ENCODE results near the gene POLR2C.

Gene POLR2C

GRCh38 chr16:57510016-57510871 is 47.8 kb downstream of the POLR2C start:
- Histone ChIP-seq H3K9me3 (ENCODE audit: control insufficient read depth, insufficient read depth, low read length) (no peaks in the 10 kb centered on the region), H3K4me1 (ENCODE audit: insufficient read depth, low read length) (peaks cover 13% of the 10 kb centered on the region; the same call in 1 of the 2 replicates), H3K9ac (ENCODE audit: low read depth, low read length) (no peak overlapping the region), H3K36me3 (ENCODE audit: insufficient read depth, low read length) (no peaks in the 10 kb centered on the region)

GRCh38 chr16:57512296-57513001 is 50.0 kb downstream of the POLR2C start:
- Histone ChIP-seq H3K36me3 (ENCODE audit: insufficient read depth, low read length) (no peaks in the 10 kb centered on the region), H3K9me3 (ENCODE audit: control insufficient read depth, insufficient read depth, low read length) (no peaks in the 10 kb centered on the region), H3K9ac (ENCODE audit: low read depth, low read length) (no peak overlapping the region)

GRCh38 chr16:57513371-57514102 is 51.1 kb downstream of the POLR2C start:
- no peak overlapping the region for H3K9ac ChIP-seq (ENCODE audit: low read depth, low read length)
- H3K9me3 ChIP-seq (ENCODE audit: control insufficient read depth, insufficient read depth, low read length) = no peaks in the 10 kb centered on the region
- H3K4me1 ChIP-seq (ENCODE audit: insufficient read depth, low read length) = peaks cover 8% of the 10 kb centered on the region; the same call in 1 of the 2 replicates
- H3K36me3 ChIP-seq (ENCODE audit: insufficient read depth, low read length) = no peaks in the 10 kb centered on the region

More at GRCh38 chr16:57512296-57513001, 50.0 kb downstream of the POLR2C start:
- peaks cover 13% of the 10 kb centered on the region; the same call in 1 of the 2 replicates for H3K4me1 ChIP-seq (ENCODE audit: insufficient read depth, low read length)

GRCh38 chr16:57514371-57514770 is 51.9 kb downstream of the POLR2C start:
- Histone ChIP-seq H3K9me3 (ENCODE audit: control insufficient read depth, insufficient read depth, low read length) (no peaks in the 10 kb centered on the region), H3K36me3 (ENCODE audit: insufficient read depth, low read length) (no peaks in the 10 kb centered on the region)

GRCh38 chr16:57514791-57515600 is 52.5 kb downstream of the POLR2C start:
- Histone ChIP-seq H3K4me1 (ENCODE audit: insufficient read depth, low read length) (peaks cover 8% of the 10 kb centered on the region; the same call in 1 of the 2 replicates), H3K36me3 (ENCODE audit: insufficient read depth, low read length) (no peaks in the 10 kb centered on the region), H3K9ac (ENCODE audit: low read depth, low read length) (no peak overlapping the region), H3K9me3 (ENCODE audit: control insufficient read depth, insufficient read depth, low read length) (no peaks in the 10 kb centered on the region)

More at GRCh38 chr16:57514371-57514770, 51.9 kb downstream of the POLR2C start:
- Histone ChIP-seq H3K9ac (ENCODE audit: low read depth, low read length) (no peak overlapping the region), H3K4me1 (ENCODE audit: insufficient read depth, low read length) (peaks cover 8% of the 10 kb centered on the region; the same call in 1 of the 2 replicates)

GRCh38 chr16:57516176-57516725 is 53.8 kb downstream of the POLR2C start:
- H3K4me1 ChIP-seq (ENCODE audit: insufficient read depth, low read length) = peaks cover 8% of the 10 kb centered on the region; the same call in 1 of the 2 replicates
- H3K36me3 ChIP-seq (ENCODE audit: insufficient read depth, low read length) = no peaks in the 10 kb centered on the region
- no peak overlapping the region for H3K9ac ChIP-seq (ENCODE audit: low read depth, low read length)
- no peaks in the 10 kb centered on the region for H3K9me3 ChIP-seq (ENCODE audit: control insufficient read depth, insufficient read depth, low read length)

GRCh38 chr16:57516773-57517172 is 54.3 kb downstream of the POLR2C start:
- H3K36me3 ChIP-seq (ENCODE audit: insufficient read depth, low read length) = no peaks in the 10 kb centered on the region
- H3K9me3 ChIP-seq (ENCODE audit: control insufficient read depth, insufficient read depth, low read length) = no peaks in the 10 kb centered on the region
- H3K9ac ChIP-seq (ENCODE audit: low read depth, low read length) = no peak overlapping the region
- H3K4me1 ChIP-seq (ENCODE audit: insufficient read depth, low read length) = peaks cover 8% of the 10 kb centered on the region; the same call in 1 of the 2 replicates

- Histone ChIP-seq H3K36me3 (ENCODE audit: insufficient read depth, low read length) (no peaks in the 10 kb centered on the region), H3K4me1 (ENCODE audit: insufficient read depth, low read length) (peaks cover 8% of the 10 kb centered on the region; the same call in 1 of the 2 replicates), H3K9me3 (ENCODE audit: control insufficient read depth, insufficient read depth, low read length) (no peaks in the 10 kb centered on the region), H3K9ac (ENCODE audit: low read depth, low read length) (no peak overlapping the region)
These were observed 55.2 kb downstream of the POLR2C start for GRCh38 chr16:57517397-57518367.

GRCh38 chr16:57518520-57518919 is 56.0 kb downstream of the POLR2C start:
- no peaks in the 10 kb centered on the region for H3K36me3 ChIP-seq (ENCODE audit: insufficient read depth, low read length)
- peaks cover 2% of the 10 kb centered on the region; the same call in 1 of the 2 replicates for H3K4me1 ChIP-seq (ENCODE audit: insufficient read depth, low read length)
- no peak overlapping the region for H3K9ac ChIP-seq (ENCODE audit: low read depth, low read length)
- no peaks in the 10 kb centered on the region for H3K9me3 ChIP-seq (ENCODE audit: control insufficient read depth, insufficient read depth, low read length)

GRCh38 chr16:57518922-57519321 is 56.4 kb downstream of the POLR2C start:
- no peaks in the 10 kb centered on the region for H3K36me3 ChIP-seq (ENCODE audit: insufficient read depth, low read length)
- no peaks in the 10 kb centered on the region for H3K9me3 ChIP-seq (ENCODE audit: control insufficient read depth, insufficient read depth, low read length)
- H3K9ac ChIP-seq (ENCODE audit: low read depth, low read length) = no peak overlapping the region
- H3K4me1 ChIP-seq (ENCODE audit: insufficient read depth, low read length) = no peaks in the 10 kb centered on the region

- H3K9me3 ChIP-seq (ENCODE audit: control insufficient read depth, insufficient read depth, low read length) = no peaks in the 10 kb centered on the region
- no peaks in the 10 kb centered on the region for H3K36me3 ChIP-seq (ENCODE audit: insufficient read depth, low read length)
- H3K9ac ChIP-seq (ENCODE audit: low read depth, low read length) = no peak overlapping the region
- no peaks in the 10 kb centered on the region for H3K4me1 ChIP-seq (ENCODE audit: insufficient read depth, low read length)
These were observed 57.4 kb downstream of the POLR2C start for GRCh38 chr16:57519796-57520360.
